ENCODE data around the gene MLLT1.

The MLLT1 gene

DNA sequence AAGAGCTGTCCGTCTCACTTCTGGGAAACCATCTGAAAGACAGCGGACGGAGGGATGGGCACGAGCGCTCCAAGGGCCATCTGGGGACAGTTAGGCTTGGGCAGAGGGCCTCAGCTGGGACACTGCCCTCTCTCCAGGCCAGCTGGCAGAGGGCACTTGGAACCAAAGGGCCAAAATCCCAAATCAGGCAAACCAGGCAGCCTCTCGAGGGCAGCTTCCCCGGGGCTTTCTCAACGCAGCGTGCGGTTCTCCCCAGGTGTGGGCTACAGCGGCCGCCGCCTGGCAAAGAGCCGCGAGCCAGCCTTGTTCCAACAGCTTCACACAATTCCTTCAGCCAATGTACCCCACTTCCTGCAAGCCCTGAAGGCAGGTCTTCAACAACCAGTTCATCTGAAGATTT is 5.0 kb downstream of the MLLT1 start:
- no peak for DNase-seq
- ATAC-seq: no peak

DNA sequence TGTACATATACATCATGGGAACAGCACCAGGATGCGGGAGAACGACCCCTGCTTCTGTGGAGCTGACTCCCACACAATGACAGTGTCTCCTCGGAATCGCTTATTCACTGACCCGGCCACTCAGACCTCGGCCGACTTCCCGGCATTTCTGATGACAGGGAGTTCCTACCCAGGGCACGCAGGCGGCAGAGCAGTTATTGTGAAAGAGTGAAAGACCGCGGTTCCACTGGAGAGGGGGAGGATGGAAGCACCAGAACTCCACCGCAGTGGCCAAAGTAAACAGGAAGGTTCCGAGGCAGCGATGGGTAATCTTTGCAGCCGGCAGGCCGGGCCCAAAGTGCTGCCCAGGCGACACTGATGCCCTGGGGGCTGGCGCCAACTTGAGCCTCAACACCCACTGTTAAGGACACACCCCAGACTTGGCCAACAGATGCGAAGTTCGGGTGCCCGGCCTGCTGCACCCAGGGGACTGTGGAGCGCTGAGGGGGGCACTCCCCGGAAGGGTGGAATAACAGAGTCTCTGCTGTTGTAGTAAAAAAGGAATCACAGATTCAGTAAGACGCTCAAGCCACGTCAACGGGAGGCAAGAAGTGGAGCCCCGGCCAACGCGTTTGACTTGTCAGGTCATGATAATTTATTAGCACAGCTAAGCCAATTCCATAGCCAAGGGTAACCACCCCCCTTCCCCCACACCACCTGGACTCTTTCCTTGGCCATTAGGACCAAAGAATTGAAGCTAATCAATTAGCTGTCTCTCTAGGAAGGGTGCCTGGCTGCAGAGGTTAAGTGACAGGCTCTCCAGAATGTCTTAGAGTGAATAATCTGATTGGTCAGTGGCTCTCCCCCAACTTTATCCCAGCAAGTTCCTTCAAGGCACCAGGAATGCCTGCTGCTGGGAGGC is 5.8 kb downstream of the MLLT1 start:
- no peak for ATAC-seq
- no peak for DNase-seq

DNA sequence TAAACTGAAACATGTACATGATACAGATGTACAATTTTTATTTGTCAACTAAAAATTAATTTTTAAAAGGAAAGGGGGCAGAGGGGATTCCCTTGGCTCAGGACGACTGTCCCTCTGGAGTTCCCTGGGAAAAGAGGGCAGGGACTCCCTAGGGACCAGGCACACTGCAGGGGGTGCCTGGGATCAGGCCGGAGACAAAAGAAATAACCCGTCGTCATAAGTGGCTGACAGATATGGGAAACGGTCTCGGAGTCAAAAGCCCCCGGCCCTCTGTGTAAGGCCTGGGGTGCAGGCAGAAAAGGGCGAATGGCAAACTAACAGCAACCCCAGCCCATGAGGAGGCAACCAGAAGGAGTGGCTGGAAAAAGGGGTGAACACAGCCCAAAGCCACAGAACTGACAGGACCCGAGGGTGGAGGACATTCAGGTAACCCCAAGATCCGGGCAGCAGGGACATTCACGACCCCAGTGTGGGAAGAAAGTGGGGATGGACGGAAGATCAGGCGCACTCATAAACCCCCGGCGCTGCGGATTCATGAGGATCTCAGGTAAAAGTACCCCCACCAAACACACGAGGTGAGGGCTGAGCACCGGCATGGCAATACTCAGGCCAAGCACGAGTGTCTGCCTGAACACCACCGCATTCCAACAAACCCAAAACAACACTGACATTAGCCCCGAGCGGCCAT is 6.7 kb downstream of the MLLT1 start:
- DNase-seq: no peak
- no peak for ATAC-seq

DNA sequence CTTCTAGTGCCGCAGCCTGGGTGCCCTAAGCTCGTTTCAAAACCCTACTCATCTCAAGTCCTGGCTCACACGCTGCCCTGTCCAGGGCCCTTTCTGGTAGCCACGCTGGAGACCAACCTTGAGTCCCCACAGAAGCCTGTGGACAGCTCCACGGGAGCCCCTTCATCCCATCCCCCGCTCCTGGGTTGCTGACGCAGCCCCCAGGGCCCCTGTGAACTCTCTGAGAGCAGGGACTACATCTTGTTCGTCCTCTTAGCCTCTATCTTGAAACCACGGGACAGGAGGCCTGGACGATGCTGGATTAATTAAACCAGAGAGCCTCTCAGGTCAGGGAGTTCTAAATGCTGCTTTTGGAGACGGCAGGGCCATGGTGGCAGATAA is 7.4 kb downstream of the MLLT1 start:
- ATAC-seq (no peak), DNase-seq (no peak)

DNA sequence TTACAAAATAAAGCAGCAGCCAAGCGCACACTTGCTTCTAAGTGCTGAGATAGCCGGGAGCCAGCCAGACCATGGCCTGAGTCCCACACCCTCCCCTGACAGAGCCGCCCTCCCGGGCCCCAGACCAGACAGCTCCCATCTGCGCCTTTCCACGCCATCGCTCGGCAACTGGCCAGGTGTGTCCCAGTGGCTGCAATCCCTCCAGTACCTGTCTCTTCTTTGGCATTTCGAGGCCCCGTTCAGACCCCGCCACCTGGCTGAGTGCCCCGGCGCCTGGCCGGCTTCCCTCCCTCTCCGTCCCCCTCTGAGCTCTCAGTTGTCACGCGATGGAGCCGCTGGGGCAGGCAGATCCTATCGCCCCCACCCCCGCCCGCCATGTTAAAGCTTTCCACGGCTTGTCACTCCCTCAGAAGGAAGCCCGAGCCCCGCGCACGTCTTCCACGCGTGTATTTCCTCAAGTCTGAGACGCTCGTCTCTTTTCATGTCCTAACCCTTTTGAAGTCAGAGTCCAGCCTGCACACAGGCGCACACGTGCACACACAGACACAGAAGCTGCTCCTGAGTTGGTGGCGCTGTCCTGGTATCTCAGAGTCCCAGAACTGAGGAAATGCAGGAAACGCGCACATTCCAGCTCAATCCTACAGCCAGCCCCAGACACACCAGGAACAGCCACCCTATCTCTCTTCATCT is 7.9 kb downstream of the MLLT1 start:
- no peak for ATAC-seq
- DNase-seq: no peak

DNA sequence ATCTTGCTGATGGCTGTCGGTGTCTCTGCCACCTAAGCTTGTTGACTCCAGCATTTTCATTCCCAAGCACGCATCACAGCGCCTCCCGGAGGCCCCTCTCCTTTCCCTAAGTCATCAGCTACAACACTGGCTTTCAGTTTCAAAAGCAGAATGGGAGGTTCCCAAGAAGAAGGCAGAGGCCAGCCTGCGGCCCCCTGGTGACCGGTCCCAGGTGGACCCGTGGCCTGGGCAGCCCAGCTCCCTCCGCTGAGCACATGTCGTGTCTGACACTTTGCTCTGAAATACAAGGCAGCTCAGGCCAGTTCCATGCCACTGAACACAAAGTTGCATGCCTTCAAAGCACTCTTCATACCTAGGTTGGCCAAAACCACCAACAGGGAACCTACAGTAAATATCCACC is 8.5 kb downstream of the MLLT1 start:
- DNase-seq (no peak), ATAC-seq (no peak)

DNA sequence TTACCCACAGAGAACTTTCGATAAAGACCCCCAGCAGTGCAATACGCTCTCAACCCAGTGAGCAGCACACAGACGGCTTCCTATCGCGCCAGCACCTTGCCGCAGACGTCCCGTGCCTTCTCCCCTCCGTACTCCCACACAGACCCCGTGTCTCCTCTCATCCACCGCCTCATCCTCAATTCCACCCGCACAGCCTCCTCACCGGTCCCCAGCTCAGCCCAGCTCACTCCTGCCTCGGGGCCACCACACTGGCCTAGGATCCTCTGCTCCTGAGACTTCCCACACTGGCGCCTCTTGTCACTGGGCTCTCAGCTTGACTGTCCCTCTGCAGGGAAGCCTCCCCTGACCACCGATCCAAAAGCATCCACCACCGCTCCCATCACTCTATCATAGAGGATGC is 9.0 kb downstream of the MLLT1 start:
- DNase-seq (no peak), ATAC-seq (no peak)

DNA sequence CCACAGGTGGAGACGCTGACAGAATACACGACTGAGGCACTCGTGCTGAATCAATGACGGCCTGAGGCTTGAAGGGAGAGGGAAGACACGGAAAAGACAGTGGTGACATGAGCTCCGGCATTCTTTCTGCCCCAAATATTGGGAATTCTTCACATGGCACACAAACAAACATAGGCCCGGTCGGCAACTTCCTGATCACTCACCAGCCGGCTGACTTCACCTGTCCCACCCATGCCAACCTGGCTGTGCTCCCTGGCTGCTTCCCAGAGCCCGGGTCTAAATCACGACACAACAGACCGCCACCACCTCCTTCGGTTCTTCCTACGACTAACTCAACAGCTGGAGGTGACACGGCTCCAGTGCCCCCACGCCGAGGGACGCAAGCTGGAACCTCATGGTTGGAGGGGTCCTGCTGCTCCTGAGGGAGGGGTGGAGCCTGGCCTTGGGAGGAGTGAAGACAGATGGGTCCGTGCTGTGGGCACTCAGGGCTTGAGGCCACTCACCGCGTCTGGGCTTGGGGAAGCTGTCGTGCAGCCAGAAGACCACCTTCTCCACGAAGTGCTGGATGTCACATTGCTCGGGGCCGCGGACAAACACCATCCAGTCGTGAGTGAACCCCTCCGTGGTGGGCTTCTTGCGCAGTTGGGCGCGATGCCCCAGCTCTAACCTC is 9.6 kb downstream of the MLLT1 start:
- ATAC-seq: no peak
- no peak for DNase-seq

DNA sequence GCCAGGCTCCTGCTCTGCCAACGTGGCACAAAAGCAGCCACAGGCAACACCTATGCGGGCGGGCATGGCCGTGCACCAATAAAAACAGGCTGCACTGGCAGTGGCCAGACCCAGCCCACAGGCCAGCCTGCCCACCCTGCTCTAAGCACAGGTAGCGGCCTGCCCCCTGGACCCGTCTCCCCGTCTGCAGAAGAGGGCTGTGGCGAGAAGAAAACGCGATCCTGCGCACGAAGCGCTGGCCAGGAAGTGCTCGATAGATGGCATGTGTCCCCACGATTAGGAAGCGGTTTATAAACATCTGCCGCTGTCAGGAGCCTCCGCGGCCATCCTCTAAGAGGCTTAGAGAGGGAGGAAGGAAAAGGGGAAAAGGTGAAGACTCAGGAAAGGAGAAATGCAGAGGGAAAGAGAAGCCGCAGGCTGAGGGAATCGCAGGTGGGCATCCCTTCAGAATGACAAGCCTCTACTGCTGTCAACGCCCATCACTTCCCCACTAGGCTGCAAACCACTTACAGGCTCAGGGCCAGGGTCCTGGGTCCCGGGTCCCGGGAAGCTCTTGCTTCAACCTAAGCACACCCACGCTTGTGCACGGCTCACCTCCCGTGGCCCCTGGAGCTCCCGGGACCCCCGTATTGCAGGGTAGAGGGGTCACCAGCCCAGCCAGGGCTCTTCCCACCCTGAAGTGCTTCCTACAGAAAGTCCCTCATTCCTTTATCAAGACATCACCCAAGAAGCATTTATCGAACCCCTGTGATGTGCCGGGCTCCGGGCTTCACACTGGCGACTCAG is 10.5 kb downstream of the MLLT1 start:
- ATAC-seq (no peak), DNase-seq (no peak)

DNA sequence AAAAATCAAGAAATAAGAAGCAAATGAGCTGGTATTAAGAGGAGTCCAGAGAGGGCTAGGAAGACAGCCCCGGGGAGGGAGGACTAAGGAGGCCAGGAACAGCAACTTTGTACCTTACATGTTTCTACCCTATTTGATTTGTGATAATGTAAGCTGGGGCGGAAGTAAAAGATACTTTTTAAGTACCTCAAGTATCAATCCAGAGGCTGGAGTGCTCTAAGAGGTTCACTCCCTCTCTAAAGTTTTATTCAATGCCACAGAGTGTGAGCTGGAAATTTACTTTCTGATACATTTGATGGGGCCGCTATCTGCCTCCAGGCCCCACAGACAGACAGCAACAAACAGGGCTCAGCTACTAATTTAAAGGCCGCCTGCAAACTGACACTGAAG is 11.4 kb downstream of the MLLT1 start:
- DNase-seq (no peak), ATAC-seq (no peak)

DNA sequence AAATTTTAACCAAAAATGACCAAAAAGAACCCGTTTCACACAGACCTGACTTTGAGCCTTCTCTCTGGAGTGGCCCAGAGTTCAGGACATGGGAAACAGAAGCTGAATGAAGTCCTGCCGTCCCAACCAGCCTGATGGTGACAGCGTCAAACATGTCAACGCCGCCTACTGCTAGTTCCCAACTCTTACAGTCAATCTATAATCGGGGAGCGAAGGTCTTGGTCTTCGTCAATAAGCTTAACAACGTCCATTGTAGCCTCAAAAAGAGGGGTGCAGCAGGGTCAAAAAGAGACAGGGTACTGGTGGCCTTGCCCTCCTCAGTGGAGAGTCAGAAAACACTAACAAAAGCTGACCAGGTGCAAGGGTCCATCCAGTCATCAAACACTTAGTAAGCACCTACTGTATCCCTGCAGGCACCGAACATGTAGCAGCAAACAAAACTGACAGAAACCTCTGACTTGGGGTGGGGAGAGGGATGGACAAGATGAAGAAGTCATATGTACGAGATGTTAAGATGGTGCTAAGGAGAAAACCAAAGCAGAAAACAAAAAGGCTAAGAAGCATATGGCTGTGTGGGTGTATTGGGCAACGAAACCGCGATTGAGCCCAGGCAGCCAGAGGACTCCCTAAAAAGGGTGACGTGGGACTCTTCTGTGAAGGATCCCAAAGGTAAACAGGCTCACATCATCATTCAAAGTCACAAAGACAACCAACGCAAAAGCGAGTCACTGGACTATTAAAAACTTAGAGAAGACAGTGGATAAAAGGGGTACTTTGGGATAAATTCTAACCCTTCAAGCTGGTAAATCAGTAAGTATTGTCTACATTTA is 12.0 kb downstream of the MLLT1 start:
- ATAC-seq (no peak), DNase-seq (no peak)

DNA sequence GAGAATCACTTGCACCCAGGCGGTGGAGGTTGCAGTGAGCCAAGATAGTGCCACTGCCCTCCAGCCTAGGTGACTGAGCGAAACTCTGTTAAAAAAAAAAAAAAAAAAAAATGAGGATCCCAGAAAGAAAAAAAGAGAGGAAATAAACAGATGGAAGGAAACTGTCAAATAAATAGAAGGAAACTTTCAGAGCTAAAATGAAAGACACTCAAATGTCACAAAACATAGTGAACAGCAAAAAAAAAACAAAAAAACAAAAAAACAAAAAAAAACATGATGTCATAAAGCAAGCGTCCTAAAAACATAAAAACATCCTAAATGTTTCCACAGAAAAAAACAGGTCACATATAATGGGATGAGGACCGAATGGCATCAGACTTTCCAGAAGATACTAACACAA is 15.0 kb downstream of the MLLT1 start:
- no peak for DNase-seq
- ATAC-seq: no peak

DNA sequence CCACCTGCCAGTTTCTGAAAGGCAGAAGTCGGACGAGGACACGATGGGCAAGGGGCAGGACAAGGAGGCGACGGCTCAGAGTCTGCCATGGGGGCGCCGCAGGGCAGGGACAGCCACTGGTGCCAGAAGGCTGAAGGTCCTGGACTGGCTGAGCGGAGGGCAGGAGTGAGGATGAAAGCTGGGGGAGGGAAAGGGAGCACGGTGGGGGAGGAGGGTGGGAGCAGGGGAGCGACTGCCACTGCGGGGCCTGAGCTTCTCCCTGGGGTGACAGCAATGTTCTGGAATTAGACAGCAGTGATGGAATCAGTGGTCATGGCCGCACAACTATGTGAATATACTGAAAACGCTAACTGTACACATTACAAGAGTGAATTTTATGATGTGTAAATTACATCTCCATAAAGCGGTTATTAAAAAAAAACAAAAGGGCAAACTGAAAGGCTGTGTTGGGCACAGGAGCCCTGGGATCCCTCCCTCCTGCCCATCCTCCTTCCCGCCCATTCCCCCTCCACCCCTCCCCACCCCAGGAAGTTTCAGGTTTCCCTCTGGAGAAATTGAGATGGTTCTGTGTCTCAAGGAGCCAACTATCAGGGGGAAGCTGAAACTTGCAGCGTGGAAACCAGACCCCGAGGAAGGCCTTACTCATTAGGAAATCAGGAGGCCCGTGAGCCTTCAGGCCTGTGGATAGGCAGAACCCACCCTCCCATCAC is 15.9 kb downstream of the MLLT1 start:
- no peak for ATAC-seq
- no peak for DNase-seq

DNA sequence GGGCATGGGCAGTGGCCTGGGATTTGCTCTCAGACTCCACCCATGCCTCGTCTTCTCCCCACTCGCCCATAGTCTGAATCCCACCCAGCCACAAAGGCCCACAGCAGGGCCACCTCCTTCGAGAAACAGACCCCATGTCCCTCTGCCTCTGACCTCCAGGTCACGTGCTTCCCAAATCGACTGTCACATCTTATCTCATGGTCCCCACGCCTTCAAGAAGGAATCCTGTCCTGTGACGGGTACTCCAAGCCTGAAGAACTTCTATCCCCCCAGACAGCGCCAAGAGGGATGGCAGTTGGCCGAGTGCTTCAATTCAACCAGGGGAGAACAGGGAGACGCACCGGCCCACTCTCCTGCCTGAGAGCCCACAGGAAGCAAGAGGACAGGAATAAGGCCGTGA is 16.5 kb downstream of the MLLT1 start:
- ATAC-seq: no peak
- DNase-seq: no peak

DNA sequence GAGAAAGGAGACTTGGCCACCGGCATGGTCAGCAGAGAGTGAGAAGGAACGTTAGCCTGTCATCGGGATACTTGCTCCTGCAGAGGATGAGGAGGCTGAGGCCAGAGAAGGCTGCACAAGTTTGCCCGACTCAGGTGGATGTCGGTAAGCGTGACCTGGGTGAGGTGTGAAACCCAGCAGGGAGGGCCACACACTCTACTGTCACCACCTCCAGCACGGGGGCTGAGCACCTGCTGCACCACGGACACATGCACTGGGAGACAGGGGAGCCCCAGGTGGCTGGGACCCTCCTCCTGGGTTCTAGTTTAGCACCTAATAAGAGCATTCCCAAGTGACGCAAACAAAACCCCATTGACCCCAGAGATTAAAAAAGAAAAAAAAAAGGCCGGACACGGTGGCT is 17.3 kb downstream of the MLLT1 start:
- DNase-seq (no peak), ATAC-seq (no peak)

DNA sequence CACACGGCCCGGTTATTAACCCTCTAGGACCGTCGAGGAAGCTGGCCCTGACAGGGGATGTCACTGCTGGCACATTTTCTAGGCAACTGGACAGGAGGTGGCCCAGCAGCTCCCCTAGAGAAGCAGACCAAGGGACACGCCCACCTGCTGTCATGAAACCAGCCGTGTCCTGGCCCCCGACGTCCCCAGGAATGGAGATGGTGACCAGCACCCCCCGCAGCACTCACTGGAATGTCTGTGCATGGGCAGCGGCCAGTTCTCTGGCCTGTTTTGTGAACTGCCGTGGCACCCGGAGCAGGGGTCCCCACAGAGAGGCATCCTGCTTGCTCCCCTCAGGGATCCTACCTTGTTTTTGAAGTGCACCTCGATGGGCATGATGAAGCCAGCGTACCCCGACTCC is 17.9 kb downstream of the MLLT1 start:
- DNase-seq: no peak
- no peak for ATAC-seq

DNA sequence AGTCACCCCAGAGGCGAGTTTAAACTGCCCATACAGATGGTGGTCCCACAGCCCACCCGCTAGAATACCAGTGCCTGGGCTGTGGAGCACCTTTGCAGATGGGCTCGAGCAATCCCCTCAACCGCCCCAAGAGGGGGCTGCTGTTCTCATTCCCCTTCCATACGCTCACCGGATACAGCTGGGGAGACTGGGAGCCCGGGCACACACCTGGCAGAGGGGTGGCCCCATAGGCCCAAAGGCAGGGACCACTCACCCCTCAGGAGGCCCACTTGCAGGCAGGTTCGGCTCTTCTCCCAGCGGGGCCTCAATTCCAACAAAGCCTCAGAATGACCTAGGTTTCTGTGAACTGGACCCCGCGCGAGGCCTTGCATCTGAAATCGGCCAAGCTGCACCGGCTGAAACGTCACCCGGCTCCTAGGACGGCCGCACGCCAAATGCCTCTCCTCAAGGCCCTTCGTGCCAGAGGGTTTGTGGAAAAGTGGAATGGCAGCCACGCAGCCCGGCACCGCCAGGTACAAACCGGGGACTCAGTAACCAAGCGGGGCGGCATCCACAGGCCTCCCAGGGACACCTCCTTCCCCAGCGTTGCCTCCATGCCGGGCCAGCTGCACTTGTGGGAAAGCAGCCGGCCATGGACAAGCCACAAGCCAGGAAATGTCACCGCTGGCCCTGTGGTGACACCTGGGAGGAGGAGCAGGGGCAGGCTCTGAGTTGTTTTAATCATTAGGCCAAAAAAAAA is 18.7 kb downstream of the MLLT1 start:
- ATAC-seq (peak; percentile 61), DNase-seq (peak; percentile 49)

DNA sequence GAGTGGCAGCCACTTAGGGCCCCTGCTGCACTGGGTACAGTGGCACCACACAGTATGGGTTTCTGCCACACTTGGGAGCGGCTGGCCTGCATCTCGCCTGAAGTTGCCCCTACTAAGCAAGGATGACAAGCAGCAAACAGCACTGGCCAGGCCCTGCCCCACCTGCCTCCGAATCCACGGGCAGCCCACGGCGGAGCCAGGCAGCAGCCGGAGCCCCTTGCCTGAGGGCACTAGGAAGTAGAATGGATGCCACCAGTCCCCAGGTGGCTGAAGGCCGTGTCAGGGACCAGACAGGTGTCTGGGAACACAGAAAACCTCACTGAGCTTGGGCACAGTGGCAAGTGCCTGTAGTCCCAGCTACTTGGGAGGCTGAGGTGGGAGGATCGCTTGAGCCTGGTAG is 19.4 kb downstream of the MLLT1 start:
- ATAC-seq: no peak
- DNase-seq: no peak

DNA sequence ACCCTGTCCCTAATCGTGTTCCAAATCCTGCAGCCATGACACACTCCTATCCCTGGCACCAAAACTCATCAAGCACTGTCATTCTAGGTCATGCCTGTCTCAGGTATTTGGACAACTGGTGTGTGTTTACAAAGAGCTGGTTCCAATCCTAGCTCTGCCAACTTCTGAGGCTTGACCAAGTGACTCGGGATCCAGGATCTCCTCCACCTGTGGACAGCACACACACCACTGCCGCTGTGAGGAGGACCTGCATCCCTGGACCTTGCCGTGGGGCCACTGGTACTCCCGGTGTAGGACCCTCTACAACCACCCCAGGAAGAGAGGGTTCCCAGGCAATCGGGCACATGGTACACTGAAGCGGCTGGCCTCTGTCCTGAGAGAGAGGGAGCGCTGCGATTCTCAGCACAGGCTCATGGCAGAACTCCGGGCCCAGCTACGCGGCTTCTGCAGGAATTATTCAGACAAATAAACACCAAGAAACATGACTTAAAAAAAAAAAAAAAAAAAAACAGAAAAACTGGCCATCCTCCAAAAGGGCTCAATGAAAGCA is 20.4 kb downstream of the MLLT1 start:
- no peak for DNase-seq
- no peak for ATAC-seq

Measured in stimulated activated naive CD8-positive, alpha-beta T cell treated with anti-CD3 and anti-CD28 coated beads, Interleukin-15, Interleukin-2, amounts not matched to agents 100 U/mL and 50 U/mL, for 24 hours (primary cell).